ENCODE results near the gene BTK. TPM values are rescaled to one million over a fixed set of nuclear protein-coding genes. Genes with fewer than 3 reads are reported as not detected.

BTK gene
- total RNA-seq, 4 donors from 2014 or later, result 1.5 to 3.6 (median 3.4) TPM

- H3K4me3 ChIP-seq (ENCODE audit: low read depth, poor library complexity, severe bottlenecking), result no peak overlapping the region
- TF ChIP-seq POLR2A (IDR thresholded peaks at IDR 0.05), result no peak
- TF ChIP-seq CTCF (IDR thresholded peaks at IDR 0.05), result no peak
- WGBS, 2 donors, result 26 to 32% methylated on average over 7 of the region's 7 CpGs
- DNase-seq (ENCODE audit: low spot score in 2 of 2), result no peak
- intact Hi-C loops (cut with DNase I; ENCODE audit: low total_unique reads), result no loop called here
Measured at GRCh38 chrX:101410461-101410860, 24.5 kb upstream of the BTK start.

GRCh38 chrX:101409043-101409442, 23.1 kb upstream of the BTK start:
- H3K4me3 ChIP-seq (ENCODE audit: low read depth, poor library complexity, severe bottlenecking), result no peak overlapping the region
- no peak for DNase-seq (ENCODE audit: low spot score in 2 of 2)
- intact Hi-C loops (cut with DNase I; ENCODE audit: low total_unique reads), result no loop called here
- 1 to 29% methylated on average over 6 of the region's 6 CpGs for WGBS, 2 donors
- TF ChIP-seq CTCF (IDR thresholded peaks at IDR 0.05), result no peak

- intact Hi-C loops (cut with DNase I; ENCODE audit: low total_unique reads), result no loop called here
Measured at GRCh38 chrX:101408532-101408841, 22.5 kb upstream of the BTK start.

GRCh38 chrX:101407748-101408531, 21.9 kb upstream of the BTK start, which contains the start of the genes GLA and HNRNPH2:
Gene GLA (minus strand): TSS chrX:101407925. CDS start chrX:101407903, 22 bp downstream.
Gene HNRNPH2 (plus strand): TSS chrX:101408222. CDS start chrX:101411989, 3,767 bp downstream.
- no peak for TF ChIP-seq CTCF (IDR thresholded peaks at IDR 0.05)
- TF ChIP-seq POLR2A (IDR thresholded peaks at IDR 0.05), result peak in 1 of 2 donors; percentile 84
- DNase-seq (ENCODE audit: low spot score in 2 of 2), result peak; percentile 96 to 98
- WGBS, 2 donors, result 0 to 36% methylated on average over 35 to 47 of the region's 47 CpGs
- peak within 1 kb of the TSS; percentile 42 for H3K4me3 ChIP-seq (ENCODE audit: low read depth, poor library complexity, severe bottlenecking)
- intact Hi-C loops (cut with DNase I; ENCODE audit: low total_unique reads), result no loop called here

More at GRCh38 chrX:101408532-101408841, 22.5 kb upstream of the BTK start:
- 0 to 24% methylated on average over 7 to 8 of the region's 8 CpGs for WGBS, 2 donors
- TF ChIP-seq CTCF (IDR thresholded peaks at IDR 0.05) (no peak), POLR2A (IDR thresholded peaks at IDR 0.05) (no peak)
- H3K4me3 ChIP-seq (ENCODE audit: low read depth, poor library complexity, severe bottlenecking), result peak overlapping the region; percentile 32
- no peak for DNase-seq (ENCODE audit: low spot score in 2 of 2)

GRCh38 chrX:101407167-101407747, 21.3 kb upstream of the BTK start:
- intact Hi-C loops (cut with DNase I; ENCODE audit: low total_unique reads), result no loop called here

More at GRCh38 chrX:101407167-101407747, 21.3 kb upstream of the BTK start:
- H3K4me3 ChIP-seq (ENCODE audit: low read depth, poor library complexity, severe bottlenecking), result peak overlapping the region; percentile 42
- WGBS, 2 donors, result 0 to 19% methylated on average over 15 of the region's 15 CpGs
- DNase-seq (ENCODE audit: low spot score in 2 of 2), result no peak
- TF ChIP-seq CTCF (IDR thresholded peaks at IDR 0.05) (no peak), POLR2A (IDR thresholded peaks at IDR 0.05) (no peak)

Measured in lower leg skin (tissue), 4 donors.